IMR-90 (cell line): ENCODE results near the gene POLD4. TPM values are rescaled to one million over a fixed set of nuclear protein-coding genes. Genes with fewer than 3 reads are reported as not detected.
"Not testable (repeated sequence)": the region's sequence is repeated elsewhere in the genome, so short reads cannot be mapped to it uniquely, and the experiment has no call there.

Experiments
- ATAC-seq: fragments of 200-7000 bp; cut with Tn5 transposase; 2 replicates; pipeline ENCODE4 v1.9.1; 2020; ENCODE audit warnings: low read depth, mild to moderate bottlenecking, moderate library complexity
- BruUV-seq: library from RNA; stranded (reverse); fragments of 400-500 nt; replicated peaks from 2 replicates; lab custom pipeline; 2021; lab: Mats Ljungman, UMichigan
- CTCF ChIA-PET: fragments of 300-600 bp; formaldehyde crosslinking; extraction: SDS; loops from one replicate; lab custom pipeline; 2021; ENCODE audit warnings: antibody characterized with exemption; lab: Yijun Ruan, JAX
- POLR2A ChIA-PET: fragments of 300-600 bp; sonication (Branson Sonifier 250); formaldehyde crosslinking; loops from one replicate; lab custom pipeline; 2022; ENCODE audit warnings: antibody characterized with exemption; ENCODE audit not compliant: unreplicated experiment; lab: Charles Lee
- DNase-seq: peaks from one replicate; pipeline ENCODE4 v3.0.0; 2013
- H2AFZ ChIP-seq: replicated peaks from 2 replicates; pipeline ENCODE3; 2013; ENCODE audit warnings: low read length, mild to moderate bottlenecking; ENCODE audit not compliant: poor library complexity
- H2AK5ac ChIP-seq: 2 replicates; pipeline ENCODE4 v1.6.1; 2013; ENCODE audit warnings: low read depth, low read length, inconsistent platforms
- H2AK9ac ChIP-seq: replicated peaks from 2 replicates; pipeline ENCODE3; 2013; ENCODE audit warnings: mild to moderate bottlenecking, low read depth, low read length, moderate library complexity; ENCODE audit not compliant: poor library complexity
- H2BK120ac ChIP-seq: 2 replicates; pipeline ENCODE4 v1.6.1; 2013; ENCODE audit warnings: low read depth, low read length, inconsistent platforms
- H2BK15ac ChIP-seq: 3 replicates; pipeline ENCODE4 v1.6.1; 2013; ENCODE audit warnings: low read depth, low read length, inconsistent platforms
- H2BK20ac ChIP-seq: 2 replicates; pipeline ENCODE4 v1.6.1; 2013; ENCODE audit warnings: low read depth, mild to moderate bottlenecking, inconsistent platforms, low read length, moderate library complexity
- H2BK5ac ChIP-seq: 2 replicates; pipeline ENCODE4 v1.6.1; 2013; ENCODE audit warnings: mild to moderate bottlenecking, low read depth, low read length, inconsistent platforms; ENCODE audit not compliant: poor library complexity, severe bottlenecking
- H3K14ac ChIP-seq: replicated peaks from 2 replicates; pipeline ENCODE4 v1.6.1; 2013; ENCODE audit warnings: low read depth, low read length, inconsistent platforms
- H3K18ac ChIP-seq: 2 replicates; pipeline ENCODE4 v1.6.1; 2013; ENCODE audit warnings: low read depth, low read length, control low read depth
- H3K23ac ChIP-seq: 2 replicates; pipeline ENCODE4 v1.6.1; 2013; ENCODE audit warnings: low read depth, low read length, inconsistent platforms
- H3K27ac ChIP-seq: 2 replicates; pipeline ENCODE4 v1.5.1; 2013; ENCODE audit warnings: mild to moderate bottlenecking, control low read depth, low read length; ENCODE audit not compliant: insufficient read depth
- H3K27me3 ChIP-seq: 2 replicates; pipeline ENCODE4 v1.6.1; 2013; ENCODE audit warnings: low read length; ENCODE audit not compliant: control insufficient read depth, insufficient read depth
- H3K36me3 ChIP-seq: 2 replicates; pipeline ENCODE4 v1.6.1; 2013; ENCODE audit warnings: low read length, mixed read lengths; ENCODE audit not compliant: control insufficient read depth, insufficient read depth
- H3K4ac ChIP-seq: 2 replicates; pipeline ENCODE4 v1.6.1; 2013; ENCODE audit warnings: low read depth, low read length, inconsistent platforms
- H3K4me1 ChIP-seq: 2 replicates; pipeline ENCODE4 v1.6.1; 2013; ENCODE audit warnings: low read length, mixed read lengths; ENCODE audit not compliant: control insufficient read depth, insufficient read depth
- H3K4me2 ChIP-seq: 2 replicates; pipeline ENCODE4 v1.6.1; 2013; ENCODE audit warnings: low read depth, mild to moderate bottlenecking, control low read depth, low read length, moderate library complexity
- H3K4me3 ChIP-seq: 2 replicates; pipeline ENCODE4 v1.5.1; 2013; ENCODE audit warnings: low read depth, mild to moderate bottlenecking, control low read depth, low read length, moderate library complexity; ENCODE audit not compliant: insufficient read depth
- H3K56ac ChIP-seq: 2 replicates; pipeline ENCODE4 v1.6.1; 2013; ENCODE audit warnings: low read length, inconsistent platforms; ENCODE audit not compliant: insufficient read depth; ENCODE audit errors: extremely low read depth
- H3K79me1 ChIP-seq, 2 experiments: 2 replicates each; pipeline ENCODE4 v1.6.1; 2013; ENCODE audit warnings: low read length in 2 of 2, inconsistent platforms in 1 of 2, low read depth in 1 of 2
- H3K9ac ChIP-seq: 2 replicates; pipeline ENCODE4 v1.6.1; 2013; ENCODE audit warnings: low read depth, low read length, control low read depth
- H3K9me1 ChIP-seq: 2 replicates; pipeline ENCODE4 v1.6.1; 2013; ENCODE audit warnings: low read length, inconsistent platforms; ENCODE audit not compliant: insufficient read depth
- H3K9me3 ChIP-seq: 2 replicates; pipeline ENCODE4 v1.6.1; 2013; ENCODE audit warnings: low read length; ENCODE audit not compliant: control insufficient read depth, insufficient read depth
- H4K20me1 ChIP-seq: 2 replicates; pipeline ENCODE4 v1.6.1; 2013; ENCODE audit warnings: low read length, inconsistent platforms; ENCODE audit not compliant: insufficient read depth
- H4K5ac ChIP-seq: 2 replicates; pipeline ENCODE4 v1.6.1; 2013; ENCODE audit warnings: mild to moderate bottlenecking, low read depth, low read length, control low read depth
- H4K8ac ChIP-seq, 2 experiments: 2 replicates each; pipeline ENCODE4 v1.6.1; 2013; ENCODE audit warnings: low read depth in 2 of 2, low read length in 2 of 2, control low read depth in 1 of 2, inconsistent platforms in 1 of 2
- H4K91ac ChIP-seq: 2 replicates; pipeline ENCODE4 v1.6.1; 2013; ENCODE audit warnings: low read depth, low read length, inconsistent platforms; ENCODE audit not compliant: insufficient read depth
- CTCF ChIP-seq: conservative IDR thresholded peaks from 2 replicates; pipeline ENCODE4 v1.5.1; 2012; ENCODE audit warnings: mild to moderate bottlenecking, low read depth, low read length, improper control_type of control experiment
- MAZ ChIP-seq: IDR thresholded peaks from 2 replicates; pipeline ENCODE4 v1.6.1; 2012; ENCODE audit warnings: low read depth, mild to moderate bottlenecking, low read length, improper control_type of control experiment, moderate library complexity, borderline replicate concordance
- POLR2A ChIP-seq: IDR thresholded peaks from 2 replicates; pipeline ENCODE4 v1.6.1; 2012; ENCODE audit warnings: mild to moderate bottlenecking, low read depth, low read length
- WGBS, 2 experiments: methylation state at CpG; one replicate each; pipeline versions ENCODE4 v1.1.5 to v1.1.7; 2013; ENCODE audit warnings: missing lambda C conversion rate in 2 of 2; ENCODE audit not compliant: insufficient read length in 1 of 2; ENCODE audit errors: extremely low coverage in 2 of 2; 5-methylcytosine and 5-hydroxymethylcytosine counted together
- dilution Hi-C: fragments of 300-500 bp; cut with HindIII; formaldehyde crosslinking; loops from one replicate; pipeline ENCODE4 v1.14.3; 2018; ENCODE audit warnings: low sequenced_read_pairs; ENCODE audit not compliant: unreplicated experiment
- in situ Hi-C: fragments of 300-500 bp; cut with MboI; formaldehyde crosslinking; loops from 3 replicates; pipeline ENCODE4 v1.14.3; 2019; ENCODE audit warnings: low sequenced_read_pairs, inconsistent platforms, mixed read lengths
- intact Hi-C: fragments of 100-400 bp; cut with micrococcal nuclease; formaldehyde crosslinking; loops from 2 replicates; pipeline ENCODE4 v1.10.0; 2022
- polyA plus RNA-seq, 3 experiments: library from polyadenylated mRNA; depleted of rRNA; stranded (reverse); fragments of >200 nt; gene quantifications; 2 replicates each; pipeline ENCODE4 v1.2.3, GENCODE V29; 2012; ENCODE audit warnings: low replicate concordance in 1 of 3
- total RNA-seq: library from RNA; depleted of rRNA; stranded (reverse); fragments of >200 nt; gene quantifications from 2 replicates; pipeline ENCODE4 v1.2.3, GENCODE V29; 2012

POLD4 gene
- total and polyA plus RNA-seq, 2 of the 4 experiments (the other 2 are of a cell fraction), result 46.4 to 133 TPM

- TF ChIP-seq CTCF (no peak), POLR2A (peak; percentile 91), MAZ (peak; percentile 88)
Observed at GRCh38 chr11:67353317-67354074, at the start of gene POLD4 (continued).

GRCh38 chr11:67403085-67403484, 49.7 kb upstream of the POLD4 start:
- Histone ChIP-seq H3K27me3 (peaks cover 10% of the 10 kb centered on the region), H3K4me1 (peaks cover 13% of the 10 kb centered on the region), H4K8ac (peak overlapping the region in 1 of 2 experiments; percentile 23; a peak in 2 of 4 replicates), H4K20me1 (peaks cover 26% of the 10 kb centered on the region), H3K79me1 (peaks cover 17 to 28% of the 10 kb centered on the region in 2 experiments; a peak in 3 of 4 replicates), H3K36me3 (peaks cover 23% of the 10 kb centered on the region)
- H2BK120ac ChIP-seq, in situ Hi-C loops, H3K27ac ChIP-seq, H2AFZ ChIP-seq, BruUV-seq, intact Hi-C loops, H3K18ac ChIP-seq, H3K14ac ChIP-seq, H4K5ac ChIP-seq, CTCF ChIA-PET, H2AK5ac ChIP-seq, H3K23ac ChIP-seq, ATAC-seq, H2BK5ac ChIP-seq, H2AK9ac ChIP-seq, H3K9me3 ChIP-seq, H2BK15ac ChIP-seq, H3K4me2 ChIP-seq, H3K4me3 ChIP-seq, dilution Hi-C loops, H3K9me1 ChIP-seq, H4K91ac ChIP-seq, POLR2A ChIA-PET, H3K56ac ChIP-seq, DNase-seq, H2BK20ac ChIP-seq, H3K4ac ChIP-seq, H3K9ac ChIP-seq: not testable (repeated sequence)
- WGBS, 2 experiments, result 89% methylated on average over 3 of the region's 9 CpGs; no CpG with 5 or more reads in 1 of the 2 experiments
